Heart right ventricle (tissue), 16 donors: Measurements from ENCODE around the gene TST. TPM values are rescaled to one million over a fixed set of nuclear protein-coding genes. Genes with fewer than 3 reads are reported as not detected.

Experiments used
- ATAC-seq, 8 donors: fragments of 200-7000 bp; cut with Tn5 transposase; one replicate each; pipeline ENCODE4 v1.9.1; 2020; ENCODE audit warnings: mild to moderate bottlenecking in 8 of 8, moderate library complexity in 8 of 8, moderate number of reproducible peaks in 1 of 8
- DNase-seq, 2 donors: peaks; one replicate each; pipeline ENCODE4 v3.0.0-alpha.2; 2020
- H3K27ac ChIP-seq, 10 donors: fragments of 200-600 bp; sonication (generic) in 2 of 10; one replicate each; pipeline versions ENCODE4 v1.5.0 to v1.8.0; 2020 to 2022; ENCODE audit warnings: mild to moderate bottlenecking in 3 of 10
- H3K27me3 ChIP-seq, 7 donors: fragments of 200-600 bp; one replicate each; pipeline ENCODE4 v1.8.0; 2021 to 2022; ENCODE audit warnings: mild to moderate bottlenecking in 2 of 7
- H3K36me3 ChIP-seq, 9 donors: fragments of 200-600 bp; sonication (generic) in 1 of 9; one replicate each; pipeline versions ENCODE4 v1.5.0 to v1.8.0; 2020 to 2022; ENCODE audit warnings: mild to moderate bottlenecking in 2 of 9
- H3K4me1 ChIP-seq, 9 donors: fragments of 200-600 bp; sonication (generic) in 1 of 9; one replicate each; pipeline versions ENCODE4 v1.5.0 to v1.8.0; 2020 to 2022; ENCODE audit warnings: mild to moderate bottlenecking in 4 of 9
- H3K4me3 ChIP-seq, 10 donors: fragments of 200-600 bp; sonication (generic) in 2 of 10; one replicate each; pipeline versions ENCODE4 v1.5.0 to v1.8.0; 2020 to 2022; ENCODE audit warnings: mild to moderate bottlenecking in 7 of 10, moderate library complexity in 2 of 10
- H3K9me3 ChIP-seq, 11 donors: fragments of 200-600 bp in 10 of 11; sonication (generic) in 2 of 11; one replicate each; pipeline versions ENCODE4 v1.5.0 to v1.8.0; 2013 to 2022; ENCODE audit warnings: mild to moderate bottlenecking in 2 of 11, control low read depth in 1 of 11, moderate library complexity in 1 of 11
- WGBS, 2 donors: extraction: QIAGEN DNeasy Blood & Tissue Kit; methylation state at CpG; one replicate each; pipeline ENCODE4 v1.1.7; 2013; ENCODE audit warnings: inconsistent platforms in 1 of 2; 5-methylcytosine and 5-hydroxymethylcytosine counted together
- intact Hi-C, 10 donors: fragments of 100-400 bp; cut with DNase I; formaldehyde crosslinking; loops; one replicate each; pipeline versions ENCODE4 v1.11.1 to v1.14.2; 2022
- polyA plus RNA-seq, 2 donors: library from polyadenylated mRNA; stranded (reverse); fragments of 200-250 nt; gene quantifications; one replicate each; pipeline ENCODE4 v1.2.3, GENCODE V29; 2013
- total RNA-seq, 10 donors: library from RNA; stranded (reverse); fragmentation: NEBNext Ultra II Directional in 3 of 10; extraction: Animal tissue kit (Norgen Biotek cat#: 25700) in 3 of 10; gene quantifications; one replicate each; pipeline versions ENCODE4 v1.2.1 to v1.2.4, GENCODE V29; 2021 to 2023
- TF ChIP-seq, protein P1 (sequence below), 9 donors: fragments of 200-600 bp; sonication (generic) in 2 of 9; IDR thresholded peaks; one replicate each; pipeline versions ENCODE4 v1.5.0 to v1.8.0; 2021 to 2022; ENCODE audit warnings: antibody characterized with exemption in 9 of 9, mild to moderate bottlenecking in 5 of 9, moderate library complexity in 1 of 9
- donor health status: Arrhythmogenic right ventricular cardiomyopathy.
- donor health status: ischemic (EF 13 %, LVEDD 7.1; RV severe dilation, severe dysfunction).
- donor health status: healthy with polysubstance abuse.
- donor health status: DM: no; HTN: yes; CAD: no.
- donor health status: DM: no; HTN: no; CAD: no.
- donor health status: ischemic (EF 25% LVEDD 6.9; RV normal size, moderate dysfunction).
- donor health status: ischemic (EF 25% LVEDD 5.7; RV mildly dilated, moderate dysfunction).
- donor health status: healthy.
- donor health status: DM: yes; HTN: yes; CAD: no.
- donor health status: Ischemic cardiomyopathy.
- donor health status: ischemic (EF 35%, LVEDD 5.7; RV mildly dilated, moderate dysfunction).
- donor health status: nonischemic (EF 11% LVEDD 7.7; RV severe dilation, severe dysfunction).
- donor health status: DM: yes; HTN: yes; CAD: no.
- donor health status: PGD.
- donor health status: ischemic (EF 29% LVEDD 5.4; RV normal size, mild dysfunction).
- donor health status: nonischemic (EF 23%, LVEDD 6.1; RV moderate dilation, normal function).

The TST gene
- total and polyA plus RNA-seq, 12 donors = 34.1 to 87.4 (median 50.6) TPM

DNA sequence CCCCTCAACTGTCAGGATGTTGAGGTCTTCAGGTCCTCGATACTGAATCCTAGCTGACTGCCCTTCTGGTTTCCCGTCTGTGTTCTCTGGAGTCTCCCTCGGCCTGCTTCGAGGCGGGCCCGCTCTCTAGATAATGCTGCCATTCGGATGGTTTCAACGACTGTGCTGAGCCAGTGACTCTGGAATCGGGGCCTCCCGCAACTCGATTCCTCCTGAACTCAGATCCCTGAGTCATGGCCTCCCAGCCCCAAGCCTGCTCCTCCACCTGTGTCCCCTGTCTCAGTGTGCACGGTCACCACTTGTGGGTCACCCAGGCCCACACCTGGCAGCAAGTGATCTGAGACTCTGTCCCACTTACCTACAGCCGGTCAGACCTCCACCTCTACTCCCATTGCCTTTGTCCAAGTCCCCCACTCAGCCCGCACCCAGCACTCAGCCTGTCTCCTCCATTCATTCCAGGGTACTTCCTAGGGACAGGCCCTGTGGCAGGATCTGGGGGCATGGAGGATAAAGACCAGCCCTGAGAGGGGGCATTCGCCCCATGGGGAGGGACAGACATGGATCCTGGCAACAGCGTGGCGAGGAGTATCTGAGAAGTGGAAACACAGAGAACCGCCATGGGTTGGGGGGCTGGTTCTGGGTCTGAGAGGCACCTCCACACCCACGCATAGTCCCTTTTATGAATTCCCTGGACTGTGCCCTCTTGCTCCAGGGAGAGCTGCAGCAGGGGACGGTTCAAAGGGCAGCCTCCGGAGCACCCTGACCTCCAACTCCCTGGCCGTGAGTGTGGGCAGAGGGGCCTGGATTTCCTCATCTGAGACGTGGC, 14.6 kb upstream of the TST start:
- H3K27me3 ChIP-seq = peaks cover 0 to 30% (median 20%) of the 10 kb centered on the region in 7 donors
- peaks cover 0 to 23% (median 0%) of the 10 kb centered on the region in 9 donors for H3K36me3 ChIP-seq
- TF ChIP-seq, protein P1, sequence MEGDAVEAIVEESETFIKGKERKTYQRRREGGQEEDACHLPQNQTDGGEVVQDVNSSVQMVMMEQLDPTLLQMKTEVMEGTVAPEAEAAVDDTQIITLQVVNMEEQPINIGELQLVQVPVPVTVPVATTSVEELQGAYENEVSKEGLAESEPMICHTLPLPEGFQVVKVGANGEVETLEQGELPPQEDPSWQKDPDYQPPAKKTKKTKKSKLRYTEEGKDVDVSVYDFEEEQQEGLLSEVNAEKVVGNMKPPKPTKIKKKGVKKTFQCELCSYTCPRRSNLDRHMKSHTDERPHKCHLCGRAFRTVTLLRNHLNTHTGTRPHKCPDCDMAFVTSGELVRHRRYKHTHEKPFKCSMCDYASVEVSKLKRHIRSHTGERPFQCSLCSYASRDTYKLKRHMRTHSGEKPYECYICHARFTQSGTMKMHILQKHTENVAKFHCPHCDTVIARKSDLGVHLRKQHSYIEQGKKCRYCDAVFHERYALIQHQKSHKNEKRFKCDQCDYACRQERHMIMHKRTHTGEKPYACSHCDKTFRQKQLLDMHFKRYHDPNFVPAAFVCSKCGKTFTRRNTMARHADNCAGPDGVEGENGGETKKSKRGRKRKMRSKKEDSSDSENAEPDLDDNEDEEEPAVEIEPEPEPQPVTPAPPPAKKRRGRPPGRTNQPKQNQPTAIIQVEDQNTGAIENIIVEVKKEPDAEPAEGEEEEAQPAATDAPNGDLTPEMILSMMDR (IDR thresholded peaks at IDR 0.05) = no peak
- no peak overlapping the region for H3K4me3 ChIP-seq
- 88 to 89% methylated on average over 23 of the region's 23 CpGs for WGBS, 2 donors
- peaks cover 0 to 9% (median 0%) of the 10 kb centered on the region in 9 donors for H3K4me1 ChIP-seq
- intact Hi-C loops = loop anchor here in 1 of 10 donors (10.0 kb wide), 1 partner anchor 249 kb away; no protein-coding TSS in a partner anchor
- no peak overlapping the region for H3K27ac ChIP-seq
- ATAC-seq (no peak), DNase-seq (no peak)
- H3K9me3 ChIP-seq = no peaks in the 10 kb centered on the region

DNA sequence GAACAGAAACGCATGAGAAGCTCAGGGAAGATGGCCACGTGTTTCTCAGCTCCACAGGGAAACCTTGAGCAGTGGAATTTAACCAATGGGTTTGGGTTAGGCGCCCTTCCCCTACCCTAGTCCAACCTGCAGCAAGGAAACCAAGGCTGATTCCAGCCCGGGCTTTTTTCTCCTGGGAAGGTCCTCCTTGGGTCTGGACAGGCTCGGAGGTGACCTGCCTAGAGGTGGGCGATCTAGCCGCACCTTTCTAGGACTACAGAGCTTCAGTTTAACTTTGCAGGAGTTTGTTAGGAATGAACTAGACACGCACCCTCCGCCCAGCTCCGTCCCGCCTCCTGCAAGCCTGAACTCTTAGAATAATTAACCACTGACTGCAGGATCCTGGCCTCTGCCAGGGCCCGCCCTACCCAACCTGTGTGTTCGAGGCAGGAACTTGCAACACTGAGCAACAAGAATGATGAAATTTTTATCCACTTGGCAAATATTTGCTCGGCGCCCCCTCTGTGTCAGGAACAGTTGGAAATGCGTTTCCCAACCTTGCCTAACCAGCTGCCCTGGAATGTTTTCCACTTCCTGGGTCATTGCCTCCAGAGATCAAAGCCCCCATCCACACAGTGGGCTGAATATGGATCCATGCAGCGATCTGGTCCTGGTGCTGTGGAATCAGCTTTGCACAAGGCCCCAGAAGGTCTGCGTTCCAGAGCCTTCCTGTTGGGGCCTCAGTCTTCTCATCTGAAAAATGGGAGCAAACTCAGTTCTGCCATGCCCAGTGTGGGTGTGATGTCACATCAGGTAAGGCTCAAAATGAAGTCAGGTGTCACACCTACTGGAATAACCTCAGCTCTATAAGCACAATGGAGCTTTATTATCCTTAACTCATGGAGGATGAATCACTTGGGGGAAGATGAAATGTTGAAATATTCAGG, 13.6 kb upstream of the TST start:
- H3K4me3 ChIP-seq = no peak overlapping the region
- peaks cover 0 to 20% (median 14%) of the 10 kb centered on the region in 7 donors for H3K27me3 ChIP-seq
- WGBS, 2 donors = 62 to 69% methylated on average over 18 of the region's 18 CpGs
- intact Hi-C loops = loop anchor here in 1 of 10 donors (10.0 kb wide), 1 partner anchor 248 kb away; no protein-coding TSS in a partner anchor
- H3K9me3 ChIP-seq = no peaks in the 10 kb centered on the region
- TF ChIP-seq, protein P1 (IDR thresholded peaks at IDR 0.05) = no peak
- H3K36me3 ChIP-seq = peaks cover 0 to 33% (median 0%) of the 10 kb centered on the region in 9 donors
- peaks cover 0 to 9% (median 0%) of the 10 kb centered on the region in 9 donors for H3K4me1 ChIP-seq
- no peak overlapping the region for H3K27ac ChIP-seq
- ATAC-seq (peak in 3 of 8 donors; percentile 14 to 65 (median 36)), DNase-seq (no peak)

DNA sequence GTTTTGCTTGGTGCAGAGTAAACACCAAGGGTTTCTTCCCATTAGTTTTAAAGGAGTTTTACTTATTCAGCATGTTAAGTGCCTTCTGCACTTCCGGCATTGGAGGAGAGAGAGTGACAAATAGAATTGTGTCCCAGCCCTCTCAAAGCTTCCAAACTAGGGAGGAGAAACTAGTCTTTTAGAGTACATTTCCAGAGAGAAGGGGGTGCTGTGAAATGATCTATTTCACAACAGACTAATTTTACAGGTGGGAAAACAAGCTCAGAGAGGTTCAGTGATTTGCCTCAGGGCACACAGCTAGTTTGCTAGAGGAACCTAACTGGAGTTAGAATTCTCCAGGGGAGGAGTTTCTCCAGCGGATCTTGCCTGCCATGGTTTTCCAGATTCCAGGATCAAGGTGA, 12.9 kb upstream of the TST start:
- no peak for ATAC-seq

More for the DNA sequence above, 12.9 kb upstream of the TST start:
- no peak for DNase-seq
- Histone ChIP-seq H3K9me3 (no peaks in the 10 kb centered on the region), H3K27me3 (peaks cover 0 to 13% (median 8%) of the 10 kb centered on the region in 7 donors), H3K4me1 (peaks cover 0 to 9% (median 0%) of the 10 kb centered on the region in 9 donors), H3K27ac (no peak overlapping the region), H3K36me3 (peaks cover 0 to 40% (median 5%) of the 10 kb centered on the region in 9 donors), H3K4me3 (no peak overlapping the region)
- TF ChIP-seq, protein P1 (IDR thresholded peaks at IDR 0.05) = no peak
- intact Hi-C loops = loop anchor here in 1 of 10 donors (10.0 kb wide), 1 partner anchor 247 kb away; no protein-coding TSS in a partner anchor
- WGBS, 2 donors = 72 to 78% methylated on average over 2 of the region's 2 CpGs
